Endothelial cell of umbilical vein (primary cell): Measurements from ENCODE around the gene ETFBKMT. TPM values are rescaled to one million over a fixed set of nuclear protein-coding genes. Genes with fewer than 3 reads are reported as not detected.
"Not testable (repeated sequence)": the region's sequence is repeated elsewhere in the genome, so short reads cannot be mapped to it uniquely, and the experiment has no call there.

Experiments used
- BruUV-seq: library from RNA; stranded (reverse); fragments of 400-500 nt; replicated peaks from 2 replicates; lab custom pipeline; 2021; lab: Mats Ljungman, UMichigan
- CTCF ChIA-PET: fragments of 300-600, 350-600 bp; sonication (Branson Sonifier 250); formaldehyde crosslinking; loops from one replicate; lab custom pipeline; 2021; ENCODE audit warnings: antibody characterized with exemption, inconsistent platforms; lab: Charles Lee
- POLR2A ChIA-PET: fragments of 300-600, 350-600 bp; sonication (Branson Sonifier 250); formaldehyde crosslinking; loops from one replicate; lab custom pipeline; 2021; ENCODE audit warnings: antibody characterized with exemption, inconsistent platforms; lab: Charles Lee
- DNase-seq: peaks from one replicate; pipeline ENCODE4 v3.0.0-alpha.2; 2011; ENCODE audit warnings: low read depth, low spot score
- FAIRE-seq: peaks from 2 replicates; lab custom pipeline; 2011; peaks lifted over from hg19 to GRCh38; lab: Jason Lieb, UNC
- H2AFZ ChIP-seq: 2 replicates; pipeline ENCODE4 v1.6.0; 2012; ENCODE audit warnings: low read depth, low read length, control low read depth, inconsistent platforms
- H3K27ac ChIP-seq: 2 replicates; pipeline ENCODE4 v1.5.1; 2011; ENCODE audit warnings: low read depth, mild to moderate bottlenecking, control low read depth, low read length, moderate library complexity; ENCODE audit not compliant: insufficient read depth
- H3K27me3 ChIP-seq, 2 experiments: 2 replicates each; pipeline versions ENCODE4 v1.6.0 to v1.6.1; 2011; ENCODE audit warnings: low read length in 2 of 2, mixed read lengths in 1 of 2; ENCODE audit not compliant: control insufficient read depth in 2 of 2, insufficient read depth in 2 of 2
- H3K36me3 ChIP-seq, 2 experiments: 2 replicates in 1 of 2; 3 replicates in 1 of 2; pipeline ENCODE4 v1.5.1; 2011; ENCODE audit warnings: low read length in 2 of 2, mild to moderate bottlenecking in 1 of 2, moderate library complexity in 1 of 2; ENCODE audit not compliant: control insufficient read depth in 2 of 2, insufficient read depth in 2 of 2; ENCODE audit errors: extremely low read depth in 1 of 2
- H3K4me1 ChIP-seq: 3 replicates; pipeline ENCODE4 v1.5.1; 2011; ENCODE audit warnings: mild to moderate bottlenecking, low read length; ENCODE audit not compliant: control insufficient read depth, insufficient read depth; ENCODE audit errors: extremely low read depth
- H3K4me2 ChIP-seq: 2 replicates; pipeline ENCODE4 v1.6.1; 2011; ENCODE audit warnings: low read length, control low read depth, mixed read lengths; ENCODE audit not compliant: insufficient read depth
- H3K4me3 ChIP-seq, 3 experiments: fragments of 200-600 bp in 1 of 3; sonication (generic), shearing (Covaris generic) in 1 of 3; replicated peaks in 1 of 3; 2 replicates each; pipeline ENCODE4 v1.5.1; 2011 to 2016; ENCODE audit warnings: control low read depth in 3 of 3, low read length in 3 of 3, mild to moderate bottlenecking in 2 of 3, inconsistent platforms in 1 of 3, low read depth in 1 of 3, moderate library complexity in 1 of 3; ENCODE audit not compliant: insufficient read depth in 1 of 3
- H3K79me2 ChIP-seq: 2 replicates; pipeline ENCODE4 v1.6.0; 2012; ENCODE audit warnings: low read length, inconsistent platforms; ENCODE audit not compliant: control insufficient read depth, insufficient read depth
- H3K9ac ChIP-seq: replicated peaks from 2 replicates; pipeline ENCODE3; 2011; ENCODE audit warnings: low read length, control low read depth; ENCODE audit not compliant: insufficient read depth; ENCODE audit errors: extremely low read depth
- H3K9me1 ChIP-seq: replicated peaks from 3 replicates; pipeline ENCODE4 v1.6.0; 2011; ENCODE audit warnings: mild to moderate bottlenecking, low read length; ENCODE audit not compliant: control insufficient read depth, insufficient read depth; ENCODE audit errors: extremely low read depth
- H3K9me3 ChIP-seq: replicated peaks from 2 replicates; pipeline ENCODE4 v1.5.1; 2012; ENCODE audit warnings: low read length, inconsistent platforms; ENCODE audit not compliant: control insufficient read depth, insufficient read depth
- H4K20me1 ChIP-seq: replicated peaks from 2 replicates; pipeline ENCODE3; 2011; ENCODE audit warnings: mild to moderate bottlenecking, low read length; ENCODE audit not compliant: control insufficient read depth, insufficient read depth; ENCODE audit errors: extremely low read depth
- EZH2 ChIP-seq: IDR thresholded peaks from 2 replicates; pipeline ENCODE4 v1.6.1; 2012; ENCODE audit warnings: borderline replicate concordance, low read depth, mild to moderate bottlenecking, moderate library complexity, low read length, inconsistent platforms; ENCODE audit not compliant: severe bottlenecking
- FOS ChIP-seq: IDR thresholded peaks from 2 replicates; pipeline ENCODE4 v1.6.1; 2011; ENCODE audit warnings: mild to moderate bottlenecking, low read length, moderate library complexity, borderline replicate concordance; ENCODE audit not compliant: insufficient read depth
- GATA2 ChIP-seq: IDR thresholded peaks from 2 replicates; pipeline ENCODE4 v1.7.0; 2011; ENCODE audit warnings: low read depth, mild to moderate bottlenecking, moderate library complexity, mixed read lengths, low read length; ENCODE audit not compliant: insufficient read length, insufficient read depth
- JUN ChIP-seq: IDR thresholded peaks from 2 replicates; pipeline ENCODE4 v1.6.1; 2011; ENCODE audit warnings: borderline replicate concordance, low read depth; ENCODE audit not compliant: insufficient read length, insufficient read depth
- MAX ChIP-seq: IDR thresholded peaks from 2 replicates; pipeline ENCODE4 v1.6.1; 2011; ENCODE audit not compliant: insufficient read depth, insufficient read length
- MYC ChIP-seq: IDR thresholded peaks from one replicate; pipeline ENCODE4 v1.6.1; 2011; ENCODE audit warnings: mild to moderate bottlenecking, low read depth, low read length
- POLR2A ChIP-seq: IDR thresholded peaks from 2 replicates; pipeline ENCODE4 v1.6.1; 2012; ENCODE audit warnings: low read depth, mild to moderate bottlenecking, control low read depth, low read length
- POLR2AphosphoS5 ChIP-seq: IDR thresholded peaks from 2 replicates; pipeline ENCODE4 v1.6.1; 2012; ENCODE audit warnings: low read depth, mild to moderate bottlenecking, control low read depth, low read length, moderate library complexity; ENCODE audit not compliant: insufficient read depth
- dilution Hi-C: fragments of 300-500 bp; cut with MboI; formaldehyde crosslinking; loops from one replicate; pipeline ENCODE4 v1.15.0; 2019; ENCODE audit warnings: low sequenced_read_pairs; ENCODE audit not compliant: extremely low pct_ligation_motif_present
- intact Hi-C: fragments of 100-400 bp; cut with micrococcal nuclease; formaldehyde crosslinking; loops from one replicate; pipeline ENCODE4 v1.10.0; 2022
- polyA plus RNA-seq, 4 experiments: library from polyadenylated mRNA; depleted of rRNA in 3 of 4; stranded (reverse) in 3 of 4; unstranded in 1 of 4; fragments of >200 nt; gene quantifications; 2 replicates each; pipeline versions ENCODE4 v1.2.1 to v1.2.3, GENCODE V29; 2011 to 2012; ENCODE audit warnings: missing spikeins in 1 of 4
- total RNA-seq: library from RNA; stranded (reverse); gene quantifications from 2 replicates; pipeline ENCODE4 v1.2.3, GENCODE V29; 2021
- TF ChIP-seq, protein P1 (sequence below), 2 donors: IDR thresholded peaks; 1 replicate in 1 of 2; 2 replicates in 1 of 2; pipeline ENCODE4 v1.5.1; 2011; ENCODE audit warnings: low read length in 2 of 2, mild to moderate bottlenecking in 2 of 2, moderate library complexity in 2 of 2, control low read depth in 1 of 2, inconsistent platforms in 1 of 2, low read depth in 1 of 2; ENCODE audit not compliant: insufficient read depth in 1 of 2; ENCODE audit errors: extremely low read depth in 1 of 2

ETFBKMT gene
- total and polyA plus RNA-seq, 2 donors (not counting 3 experiments of a cell fraction or from before 2014, with no cell fraction given): 1.4 to 3.1 TPM

GRCh38 chr12:31669020-31669419, 9.5 kb downstream of the ETFBKMT start:
- Histone ChIP-seq H3K4me1 (no peaks in the 10 kb centered on the region), H3K9me3 (no peaks in the 10 kb centered on the region), H3K9ac (no peak overlapping the region), H3K27ac (no peak overlapping the region), H3K4me2 (no peak overlapping the region), H2AFZ (no peak overlapping the region), H3K27me3 (no peaks in the 10 kb centered on the region), H4K20me1 (no peaks in the 10 kb centered on the region), H3K36me3 (no peaks in the 10 kb centered on the region), H3K79me2 (no peaks in the 10 kb centered on the region), H3K4me3 (no peak overlapping the region), H3K9me1 (no peaks in the 10 kb centered on the region)
- intact Hi-C loops: no loop called here
- dilution Hi-C loops: no loop called here
- DNase-seq: no peak
- BruUV-seq: no TSS peak
- ChIA-PET POLR2A (no interaction called here), CTCF (interaction anchor here (0.7 to 1.8 kb wide), 3 partner anchors 16 to 392 kb away, joined by 3 to 9 read pairs (median 4); no protein-coding TSS in a partner anchor)
- FAIRE-seq: no peak
- TF ChIP-seq, protein P1, sequence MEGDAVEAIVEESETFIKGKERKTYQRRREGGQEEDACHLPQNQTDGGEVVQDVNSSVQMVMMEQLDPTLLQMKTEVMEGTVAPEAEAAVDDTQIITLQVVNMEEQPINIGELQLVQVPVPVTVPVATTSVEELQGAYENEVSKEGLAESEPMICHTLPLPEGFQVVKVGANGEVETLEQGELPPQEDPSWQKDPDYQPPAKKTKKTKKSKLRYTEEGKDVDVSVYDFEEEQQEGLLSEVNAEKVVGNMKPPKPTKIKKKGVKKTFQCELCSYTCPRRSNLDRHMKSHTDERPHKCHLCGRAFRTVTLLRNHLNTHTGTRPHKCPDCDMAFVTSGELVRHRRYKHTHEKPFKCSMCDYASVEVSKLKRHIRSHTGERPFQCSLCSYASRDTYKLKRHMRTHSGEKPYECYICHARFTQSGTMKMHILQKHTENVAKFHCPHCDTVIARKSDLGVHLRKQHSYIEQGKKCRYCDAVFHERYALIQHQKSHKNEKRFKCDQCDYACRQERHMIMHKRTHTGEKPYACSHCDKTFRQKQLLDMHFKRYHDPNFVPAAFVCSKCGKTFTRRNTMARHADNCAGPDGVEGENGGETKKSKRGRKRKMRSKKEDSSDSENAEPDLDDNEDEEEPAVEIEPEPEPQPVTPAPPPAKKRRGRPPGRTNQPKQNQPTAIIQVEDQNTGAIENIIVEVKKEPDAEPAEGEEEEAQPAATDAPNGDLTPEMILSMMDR (IDR thresholded peaks at IDR 0.05; ENCODE audit: extremely low read depth in 1 of 2, insufficient read depth in 1 of 2, low read depth in 1 of 2, low read length in 2 of 2): no peak
- TF ChIP-seq FOS (no peak), MYC (no peak), EZH2 (no peak), POLR2AphosphoS5 (no peak), JUN (no peak), MAX (no peak), POLR2A (no peak), GATA2 (no peak)

DNA sequence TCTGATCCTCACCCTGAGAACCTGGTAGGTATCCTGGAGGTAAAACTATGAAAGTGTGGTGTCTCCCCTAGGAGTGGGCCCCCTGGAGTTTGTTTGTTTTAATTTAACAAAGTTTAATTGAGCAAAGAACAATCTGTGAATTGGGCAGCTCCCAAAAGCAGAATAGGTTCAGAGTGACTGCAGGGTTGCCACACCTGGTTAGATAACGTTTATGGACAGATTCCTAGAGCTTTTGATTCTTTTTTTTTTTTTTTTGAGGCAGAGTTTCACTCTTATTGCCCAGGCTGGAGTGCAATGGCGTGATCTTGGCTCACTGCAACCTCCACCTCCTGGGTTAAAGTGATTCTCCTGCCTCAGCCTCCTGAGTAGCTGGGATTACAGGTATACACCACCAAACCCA, 10.1 kb downstream of the ETFBKMT start:
- H3K4me1 ChIP-seq, H3K36me3 ChIP-seq, H3K4me2 ChIP-seq, H2AFZ ChIP-seq, H3K9me3 ChIP-seq, H3K27me3 ChIP-seq, DNase-seq, H3K9ac ChIP-seq, H3K9me1 ChIP-seq, H3K79me2 ChIP-seq, H4K20me1 ChIP-seq, POLR2A ChIA-PET, BruUV-seq, intact Hi-C loops, H3K27ac ChIP-seq, FAIRE-seq, dilution Hi-C loops, H3K4me3 ChIP-seq: not testable (repeated sequence)
- CTCF ChIA-PET: interaction anchor here (1.8 kb wide), 1 partner anchor 16 kb away, joined by 9 read pairs; no protein-coding TSS in a partner anchor
